ENCODE measurements around the gene PLSCR2.

GRCh38 chr3:146464783-146465182, 4.6 kb downstream of the PLSCR2 start:
- TF ChIP-seq FOXK2 (IDR thresholded peaks at IDR 0.05): no peak
- TF ChIP-seq TARDBP (IDR thresholded peaks at IDR 0.05): no peak
- TF ChIP-seq, protein P1, sequence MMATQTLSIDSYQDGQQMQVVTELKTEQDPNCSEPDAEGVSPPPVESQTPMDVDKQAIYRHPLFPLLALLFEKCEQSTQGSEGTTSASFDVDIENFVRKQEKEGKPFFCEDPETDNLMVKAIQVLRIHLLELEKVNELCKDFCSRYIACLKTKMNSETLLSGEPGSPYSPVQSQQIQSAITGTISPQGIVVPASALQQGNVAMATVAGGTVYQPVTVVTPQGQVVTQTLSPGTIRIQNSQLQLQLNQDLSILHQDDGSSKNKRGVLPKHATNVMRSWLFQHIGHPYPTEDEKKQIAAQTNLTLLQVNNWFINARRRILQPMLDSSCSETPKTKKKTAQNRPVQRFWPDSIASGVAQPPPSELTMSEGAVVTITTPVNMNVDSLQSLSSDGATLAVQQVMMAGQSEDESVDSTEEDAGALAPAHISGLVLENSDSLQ (IDR thresholded peaks at IDR 0.05): no peak
- TF ChIP-seq ARNT (IDR thresholded peaks at IDR 0.05): no peak
